A673 (cell line): ENCODE results near the gene ZYG11B.

ENCODE experiments used
- EZH2 ChIP-seq: fragments of 200-600 bp; sonication (generic); IDR thresholded peaks from 2 replicates; pipeline ENCODE4 v1.6.1; 2017; ENCODE audit warnings: borderline replicate concordance, low read depth, mild to moderate bottlenecking, mixed read lengths, antibody characterized with exemption, low read length; ENCODE audit not compliant: poor library complexity, severe bottlenecking
- TF ChIP-seq, protein P1 (sequence below): fragments of 300-800, 200-600 bp; sonication (generic); conservative IDR thresholded peaks from 2 replicates; pipeline ENCODE4 v1.5.1; 2017; ENCODE audit warnings: low read depth, mild to moderate bottlenecking, antibody characterized with exemption, low read length, moderate library complexity, mixed read lengths

DNA sequence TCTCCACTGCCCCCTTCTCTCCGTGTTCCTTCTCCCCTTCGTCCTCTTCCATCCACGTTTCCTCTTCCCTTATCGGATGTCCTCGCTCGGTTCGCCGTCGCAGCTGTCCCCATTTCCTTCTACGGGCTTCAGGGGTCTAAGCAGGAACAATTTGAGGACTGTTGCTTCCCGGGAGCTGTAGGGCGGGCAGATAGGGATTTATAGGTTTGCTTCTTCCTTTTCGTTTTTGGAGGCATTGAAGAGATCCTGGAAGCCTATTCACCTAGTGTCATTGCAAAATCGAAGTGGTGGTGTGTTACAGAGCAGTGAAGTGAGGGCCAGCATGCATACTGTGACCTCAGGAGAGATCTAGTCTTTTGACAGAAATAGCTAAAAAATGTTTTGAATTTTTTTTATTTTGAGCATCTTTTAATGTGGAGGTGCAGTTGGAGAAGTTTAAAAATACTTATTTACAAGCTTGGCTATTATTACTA, 897 bp downstream of the ZYG11B start:
- TF ChIP-seq, protein P1, sequence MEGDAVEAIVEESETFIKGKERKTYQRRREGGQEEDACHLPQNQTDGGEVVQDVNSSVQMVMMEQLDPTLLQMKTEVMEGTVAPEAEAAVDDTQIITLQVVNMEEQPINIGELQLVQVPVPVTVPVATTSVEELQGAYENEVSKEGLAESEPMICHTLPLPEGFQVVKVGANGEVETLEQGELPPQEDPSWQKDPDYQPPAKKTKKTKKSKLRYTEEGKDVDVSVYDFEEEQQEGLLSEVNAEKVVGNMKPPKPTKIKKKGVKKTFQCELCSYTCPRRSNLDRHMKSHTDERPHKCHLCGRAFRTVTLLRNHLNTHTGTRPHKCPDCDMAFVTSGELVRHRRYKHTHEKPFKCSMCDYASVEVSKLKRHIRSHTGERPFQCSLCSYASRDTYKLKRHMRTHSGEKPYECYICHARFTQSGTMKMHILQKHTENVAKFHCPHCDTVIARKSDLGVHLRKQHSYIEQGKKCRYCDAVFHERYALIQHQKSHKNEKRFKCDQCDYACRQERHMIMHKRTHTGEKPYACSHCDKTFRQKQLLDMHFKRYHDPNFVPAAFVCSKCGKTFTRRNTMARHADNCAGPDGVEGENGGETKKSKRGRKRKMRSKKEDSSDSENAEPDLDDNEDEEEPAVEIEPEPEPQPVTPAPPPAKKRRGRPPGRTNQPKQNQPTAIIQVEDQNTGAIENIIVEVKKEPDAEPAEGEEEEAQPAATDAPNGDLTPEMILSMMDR, result no peak
- no peak for TF ChIP-seq EZH2
